GM19397 (cell line): ENCODE measurements around the gene SH3BGRL3.
"Not testable (repeated sequence)": the region's sequence is repeated elsewhere in the genome, so short reads cannot be mapped to it uniquely, and the experiment has no call there.

Experiments
- ATAC-seq: cut with Tn5 transposase; IDR thresholded peaks from one replicate; pipeline ENCODE4 v1.9.1; 2021; ENCODE audit warnings: mild to moderate bottlenecking, moderate library complexity; ENCODE audit not compliant: unreplicated experiment

Gene SH3BGRL3

DNA sequence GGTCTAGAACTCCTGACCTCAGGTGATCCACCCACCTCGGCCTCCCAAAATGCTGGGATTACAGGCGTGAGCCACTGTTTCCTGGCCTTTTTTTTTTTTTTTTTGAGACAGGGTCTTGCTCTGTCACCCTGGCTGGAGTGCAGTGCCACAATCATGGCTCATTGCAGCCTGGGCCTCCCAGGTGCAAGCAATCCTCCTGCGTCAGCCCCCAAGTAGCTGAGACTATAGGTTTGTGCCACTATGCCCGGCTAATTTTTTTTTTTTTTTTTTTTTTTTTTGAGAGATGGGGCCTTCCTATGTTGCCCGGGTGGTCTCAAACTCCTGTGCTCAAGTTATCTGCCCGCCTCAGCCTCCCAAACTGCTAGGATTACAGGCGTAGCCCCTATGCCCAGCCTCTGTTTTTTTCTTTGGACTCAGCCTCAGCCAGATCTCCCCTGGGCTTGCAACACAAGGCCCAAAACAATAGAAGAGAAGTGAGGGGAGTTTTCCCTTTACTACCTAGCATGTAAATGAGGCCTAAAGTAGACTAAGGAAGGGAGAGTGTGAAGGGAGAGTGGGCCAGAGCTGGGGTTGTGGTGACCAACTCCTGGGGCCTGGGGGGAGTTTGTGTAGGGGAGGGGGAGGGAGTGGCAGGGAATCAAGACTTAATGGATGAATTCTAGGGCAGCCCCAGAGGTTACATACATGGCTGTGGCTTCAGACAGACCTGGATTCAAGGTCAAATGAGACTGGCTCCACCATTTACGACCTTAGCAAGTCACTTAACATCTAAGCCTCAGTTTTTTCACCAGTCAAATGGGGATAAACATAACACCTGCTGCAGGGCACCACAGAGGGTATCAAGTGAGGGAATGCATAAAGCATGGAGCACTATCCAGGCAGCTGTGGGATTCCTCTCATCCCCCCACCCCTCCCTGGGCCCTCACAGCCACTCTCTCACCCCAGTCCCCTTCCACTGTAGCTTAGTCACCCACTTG, 36.3 kb downstream of the SH3BGRL3 start:
- no peak for ATAC-seq

DNA sequence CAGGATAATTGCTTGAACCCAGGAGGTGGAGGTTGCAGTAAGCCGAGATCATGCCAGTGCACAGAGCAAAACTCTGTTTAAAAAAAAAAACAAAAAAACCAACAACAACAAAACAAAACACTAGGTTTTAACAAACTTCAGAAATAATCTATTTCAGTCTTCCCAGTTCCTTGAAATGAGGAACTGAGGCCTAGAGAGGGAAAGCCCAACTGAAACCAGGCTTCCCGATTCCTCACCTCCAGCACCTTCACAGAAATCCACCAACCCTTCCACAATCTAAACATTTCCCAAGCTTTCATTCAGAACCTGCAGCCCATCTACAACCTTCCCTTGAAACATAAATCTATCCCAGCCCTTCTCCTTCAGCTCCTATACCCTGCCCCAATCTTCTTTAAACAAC, 37.3 kb downstream of the SH3BGRL3 start:
- no peak for ATAC-seq

DNA sequence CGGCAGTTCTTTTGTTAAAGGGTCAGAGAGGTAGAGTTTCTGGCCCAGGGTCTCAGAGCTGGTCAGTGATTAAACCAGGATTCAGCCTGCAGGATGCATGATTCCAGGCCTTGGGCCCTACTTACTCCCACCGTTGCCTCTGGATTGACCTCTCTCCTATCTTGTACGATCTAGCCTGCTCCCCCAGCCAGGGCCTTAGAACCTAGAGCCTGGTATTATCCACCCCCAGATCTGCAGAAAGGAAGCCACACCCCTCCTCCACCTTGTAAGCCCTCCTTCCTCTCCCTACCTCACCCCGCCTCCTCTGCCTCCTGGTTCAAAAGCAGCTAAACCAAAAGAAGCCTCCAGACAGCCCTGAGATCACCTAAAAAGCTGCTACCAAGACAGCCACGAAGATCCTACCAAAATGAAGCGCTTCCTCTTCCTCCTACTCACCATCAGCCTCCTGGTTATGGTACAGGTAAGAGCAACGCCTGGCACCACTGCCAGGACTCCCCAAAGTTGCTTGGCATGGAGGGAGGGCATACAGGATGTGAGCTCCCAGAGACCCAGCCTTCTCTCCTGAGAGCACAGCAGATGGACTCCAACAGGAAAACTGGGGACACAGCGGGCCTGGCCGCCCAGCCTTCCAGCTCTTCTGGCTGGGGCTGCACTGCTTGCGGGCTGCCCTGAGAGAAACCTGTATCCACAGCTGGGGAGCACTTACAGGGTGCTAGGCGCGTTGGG, 37.9 kb downstream of the SH3BGRL3 start, which contains the start of gene CD52:
CD52 (plus strand) TSS at position 347 of the 726 bp plus-strand sequence; CDS start at position 407, 60 bp downstream.
- peak; percentile 34 for ATAC-seq

DNA sequence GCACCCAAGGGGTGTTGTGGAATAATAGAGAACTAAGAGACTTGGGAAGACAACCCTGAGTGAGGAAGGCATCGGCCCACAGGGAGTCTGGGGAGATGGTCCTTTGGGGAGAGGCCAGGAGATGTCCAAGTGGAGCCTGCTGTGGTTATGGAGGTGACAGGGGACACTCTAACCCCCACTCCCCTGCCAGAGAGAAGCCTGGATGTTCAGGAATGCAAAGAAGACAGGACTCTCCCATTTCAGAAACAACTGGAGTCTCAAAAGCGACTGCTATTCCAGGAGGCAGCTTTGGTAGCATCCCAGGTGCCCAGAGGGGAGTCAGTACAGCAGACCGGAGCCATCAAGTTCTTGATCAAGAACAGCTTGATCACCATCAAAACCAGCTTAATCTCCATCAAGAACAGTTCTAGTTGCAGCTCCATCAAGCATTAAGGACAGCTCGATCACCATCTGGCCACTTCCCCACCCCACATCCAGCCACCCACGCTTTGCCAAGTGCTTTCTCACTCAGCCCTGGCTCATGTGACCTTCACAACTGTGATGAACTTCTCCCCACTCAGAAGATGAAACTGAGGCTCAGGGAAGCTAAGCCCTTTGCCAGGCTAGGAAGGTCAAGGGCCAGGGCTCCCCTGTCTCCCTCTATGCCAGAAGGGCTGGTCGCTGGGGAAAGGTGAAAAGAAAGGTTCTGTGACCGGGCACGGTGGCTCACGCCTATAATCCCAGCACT, 38.6 kb downstream of the SH3BGRL3 start:
- no peak for ATAC-seq

DNA sequence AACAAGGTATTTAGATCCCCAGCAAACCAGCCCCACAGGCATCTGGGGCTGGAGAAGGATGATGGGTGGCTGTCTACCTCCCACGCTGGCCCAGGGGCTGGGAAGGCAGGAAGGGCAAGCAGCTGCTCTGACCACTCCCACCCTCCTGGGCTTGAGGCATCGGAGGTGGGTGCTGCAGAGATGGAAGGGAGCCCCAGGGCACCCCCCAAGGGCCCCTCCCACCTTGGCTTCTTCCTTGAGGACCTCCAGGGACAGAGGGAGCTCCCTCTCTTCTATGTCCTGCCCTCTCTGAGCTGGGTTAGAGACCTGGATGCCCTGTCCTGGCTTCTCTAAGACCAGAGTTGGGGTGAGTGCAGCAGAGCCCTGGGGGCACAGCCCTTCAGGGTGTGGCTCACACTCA, 41.0 kb downstream of the SH3BGRL3 start:
- peak; percentile 18 for ATAC-seq

DNA sequence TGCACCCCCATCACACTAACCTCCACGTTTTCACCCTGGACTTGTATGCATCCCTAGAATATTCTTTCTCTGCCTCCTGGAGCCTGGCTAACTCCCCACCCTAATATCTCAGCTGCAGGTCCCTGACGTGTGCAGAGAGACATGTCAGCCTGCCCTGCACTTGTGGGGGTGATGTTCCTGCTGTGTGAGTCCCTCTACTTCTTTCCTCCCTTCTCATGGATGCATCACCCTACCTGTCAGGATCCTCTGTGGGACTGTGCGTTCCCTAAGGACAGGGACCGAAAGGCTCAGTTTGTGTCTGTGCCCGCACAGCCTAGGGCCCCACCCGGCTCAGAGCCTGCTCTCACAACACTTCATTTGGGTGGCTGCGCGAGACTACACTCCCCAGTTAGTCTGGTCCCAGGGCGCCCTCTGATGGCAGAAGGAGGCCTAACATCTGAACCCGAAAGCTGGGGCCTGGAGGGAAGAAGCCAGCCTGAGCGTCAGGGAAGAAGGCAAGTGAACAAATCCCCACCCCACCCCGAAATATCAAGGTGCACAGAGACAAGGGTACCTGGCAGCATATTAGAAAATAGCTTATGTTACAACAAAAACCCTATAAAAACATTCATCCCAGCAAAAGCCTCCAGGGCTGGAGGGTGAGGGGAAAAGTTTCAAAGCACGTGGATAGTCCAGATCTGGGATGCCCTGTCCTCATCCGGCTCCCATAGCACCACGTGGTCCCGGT, 41.6 kb downstream of the SH3BGRL3 start:
- peak; percentile 35 for ATAC-seq

DNA sequence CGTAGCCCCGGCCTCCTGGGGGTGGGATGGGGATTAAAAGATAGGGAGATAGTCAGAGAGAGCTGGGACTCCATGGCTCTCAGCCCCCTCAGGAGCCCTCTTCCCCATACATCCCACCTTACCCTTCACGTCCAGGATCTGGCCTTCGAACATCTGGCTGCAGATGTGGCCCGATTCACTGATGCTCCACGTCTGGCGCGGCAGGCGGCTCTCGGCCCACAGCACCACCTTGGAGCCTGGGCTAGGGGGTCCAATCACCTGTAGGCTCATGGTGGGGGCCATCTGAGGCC, 42.1 kb downstream of the SH3BGRL3 start:
- ATAC-seq: no peak

DNA sequence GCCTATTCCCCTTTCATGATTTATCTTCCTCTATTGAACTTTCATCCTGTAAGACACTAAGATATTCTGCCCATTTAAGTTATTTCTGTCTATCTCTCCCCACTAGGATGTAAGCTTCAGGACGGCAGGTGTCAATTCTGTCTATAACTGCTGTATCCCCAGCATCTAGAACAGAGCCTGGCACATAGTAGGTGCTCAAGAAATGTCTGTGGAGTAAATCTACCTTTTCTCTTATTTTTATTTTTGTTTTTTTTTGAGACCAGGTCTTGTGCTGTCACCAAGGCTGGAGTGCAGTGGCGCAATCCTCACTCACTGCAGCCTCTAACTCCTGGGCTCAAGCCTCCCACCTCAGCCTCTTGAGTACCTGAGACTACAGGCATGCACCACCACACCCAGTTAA, 43.5 kb downstream of the SH3BGRL3 start:
- ATAC-seq: no peak

DNA sequence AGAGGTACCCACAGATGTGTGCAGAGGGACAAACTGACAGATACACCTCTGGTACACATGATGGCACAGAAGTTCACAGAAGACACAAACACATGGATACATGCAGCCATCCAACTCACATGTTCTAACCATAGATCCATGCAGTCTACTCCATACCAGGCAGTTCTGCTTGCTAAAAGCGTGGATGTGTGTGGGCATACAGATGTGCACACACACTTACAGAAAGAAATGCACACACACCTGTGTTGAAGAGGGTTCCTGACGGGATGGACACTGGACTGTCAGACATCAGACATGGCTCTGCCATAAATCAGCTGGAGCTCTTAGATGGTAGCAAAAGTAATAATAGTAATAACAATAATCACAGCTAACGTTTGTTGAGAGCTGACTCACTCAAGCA, 44.7 kb downstream of the SH3BGRL3 start:
- ATAC-seq: no peak

DNA sequence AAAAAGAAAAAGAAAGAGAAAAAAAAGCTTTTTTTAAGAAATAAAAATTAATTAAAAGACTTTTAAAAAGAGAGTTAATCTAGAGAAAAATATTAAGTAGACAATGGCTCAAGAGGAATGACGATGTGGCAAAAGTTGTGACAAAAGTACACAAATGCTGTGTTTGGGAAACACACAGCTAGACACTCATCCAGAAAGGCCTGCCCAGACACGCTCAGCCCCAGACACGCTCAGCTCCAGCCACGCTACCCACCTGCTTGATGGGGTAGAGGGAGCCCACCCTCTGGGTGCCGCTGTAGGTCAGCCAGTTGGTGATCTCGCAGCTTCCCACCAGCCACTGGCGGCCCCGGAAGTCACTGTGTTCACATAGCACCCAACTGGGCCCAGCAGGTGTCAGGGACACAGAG, 48.1 kb downstream of the SH3BGRL3 start:
- no peak for ATAC-seq

DNA sequence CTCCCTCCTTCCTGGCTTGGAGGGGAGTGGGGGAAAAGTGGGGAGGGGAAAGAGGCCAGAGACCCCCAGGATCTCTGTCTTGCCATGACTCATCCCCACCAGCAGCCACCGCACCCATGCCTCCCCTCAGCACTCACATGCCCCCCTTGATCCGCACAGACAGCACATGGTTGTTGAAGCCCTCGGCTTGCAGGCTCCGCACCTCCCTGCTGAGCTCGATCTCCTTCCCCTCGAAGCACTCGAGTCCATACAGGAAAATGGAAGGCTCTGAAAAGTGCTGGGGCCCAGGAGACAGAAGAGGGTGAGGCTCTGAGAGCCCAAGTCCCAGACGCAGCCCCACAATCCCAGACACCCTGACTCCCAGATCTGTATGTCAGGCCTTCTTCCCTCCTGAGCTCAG, 48.7 kb downstream of the SH3BGRL3 start:
- no peak for ATAC-seq

DNA sequence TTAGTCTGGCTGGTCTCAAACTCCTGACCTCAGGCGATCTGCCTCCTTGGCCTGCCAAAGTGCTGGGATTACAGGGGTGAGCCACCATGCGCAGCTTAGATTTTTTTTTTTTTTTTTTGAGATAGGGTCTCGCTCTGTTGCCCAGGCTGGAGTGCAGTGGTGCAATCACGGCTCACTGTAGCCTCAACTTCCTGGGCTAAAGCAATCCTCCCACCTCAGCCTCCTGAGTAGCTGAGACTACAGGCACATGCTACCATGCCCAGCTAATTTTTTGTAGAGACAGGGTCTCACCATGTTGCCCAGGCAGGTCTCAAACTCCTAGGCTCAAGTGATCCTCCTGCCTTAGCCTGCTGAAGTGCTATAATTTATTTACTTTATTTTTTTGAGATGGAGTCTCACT, 49.5 kb downstream of the SH3BGRL3 start:
- ATAC-seq: not testable (repeated sequence)

DNA sequence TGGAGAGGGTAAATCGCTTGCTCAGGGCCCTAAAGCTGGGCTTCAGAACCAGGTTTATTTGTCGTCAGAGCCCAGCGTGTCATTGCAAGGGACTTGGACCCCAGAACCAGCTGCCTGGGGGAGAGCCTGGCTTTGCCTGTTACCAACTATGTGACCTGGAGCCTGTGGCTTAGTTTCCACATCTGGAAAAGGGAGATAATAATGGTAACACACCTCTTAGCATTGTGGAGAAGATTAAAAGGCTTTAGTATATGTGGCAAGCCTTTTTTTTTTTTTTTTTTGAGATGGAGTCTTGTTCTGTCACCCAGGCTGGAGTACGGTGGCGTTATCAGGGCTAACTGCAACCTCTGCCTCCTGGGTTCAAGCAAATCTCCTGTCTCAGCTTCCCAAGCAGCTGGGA, 50.4 kb downstream of the SH3BGRL3 start:
- ATAC-seq: no peak
